GM12872 (cell line): ENCODE measurements around the gene CBL.

Experiments
- CTCF ChIP-seq: IDR thresholded peaks from 3 replicates; pipeline ENCODE4 v1.5.1; 2011; ENCODE audit warnings: low read depth, mild to moderate bottlenecking, low read length, moderate library complexity; ENCODE audit not compliant: insufficient read depth

Gene CBL

GRCh38 chr11:119223856-119224255 is 17.7 kb downstream of the CBL start:
- TF ChIP-seq CTCF, result no peak

GRCh38 chr11:119229288-119229672 is 23.1 kb downstream of the CBL start:
- no peak for TF ChIP-seq CTCF

- TF ChIP-seq CTCF, result no peak
Measured at GRCh38 chr11:119229741-119230140, 23.6 kb downstream of the CBL start.

- no peak for TF ChIP-seq CTCF
Measured at GRCh38 chr11:119236490-119236889, 30.4 kb downstream of the CBL start.

- no peak for TF ChIP-seq CTCF
Measured at GRCh38 chr11:119236891-119237290, 30.8 kb downstream of the CBL start.

GRCh38 chr11:119237515-119237914 is 31.4 kb downstream of the CBL start:
- TF ChIP-seq CTCF, result no peak

GRCh38 chr11:119248750-119249670 is 42.9 kb downstream of the CBL start:
- no peak for TF ChIP-seq CTCF

- no peak for TF ChIP-seq CTCF
Measured at GRCh38 chr11:119249671-119250010, 43.5 kb downstream of the CBL start.
